ENCODE measurements around the gene CUL9. TPM values are rescaled to one million over a fixed set of nuclear protein-coding genes. Genes with fewer than 3 reads are reported as not detected.

CUL9 gene
- total RNA-seq, 4 donors from 2014 or later: 55.5 to 114 (median 85.5) TPM

- H3K27ac ChIP-seq: no peak overlapping the region
- no peaks in the 10 kb centered on the region for H3K4me1 ChIP-seq
- no peak overlapping the region for H3K4me3 ChIP-seq
- no peaks in the 10 kb centered on the region for H3K9me3 ChIP-seq
- DNase-seq: peak in 1 of 3 donors; percentile 38
- TF ChIP-seq POLR2A (IDR thresholded peaks at IDR 0.05) (no peak), CTCF (IDR thresholded peaks at IDR 0.05) (no peak)
- H3K36me3 ChIP-seq: peaks cover 0 to 21% (median 0%) of the 10 kb centered on the region in 3 donors
- no peaks in the 10 kb centered on the region for H3K27me3 ChIP-seq
Measured at GRCh38 chr6:43205849-43206248, 23.9 kb downstream of the CUL9 start.

- Histone ChIP-seq H3K4me1 (no peaks in the 10 kb centered on the region), H3K27ac (no peak overlapping the region), H3K36me3 (peaks cover 0 to 19% (median 0%) of the 10 kb centered on the region in 3 donors), H3K27me3 (no peaks in the 10 kb centered on the region), H3K9me3 (no peaks in the 10 kb centered on the region), H3K4me3 (no peak overlapping the region)
- DNase-seq: no peak
- TF ChIP-seq CTCF (IDR thresholded peaks at IDR 0.05) (no peak), POLR2A (IDR thresholded peaks at IDR 0.05) (no peak)
Measured at GRCh38 chr6:43207286-43207685, 25.3 kb downstream of the CUL9 start.

GRCh38 chr6:43211955-43212354 lies 30.0 kb downstream of the CUL9 start:
- Histone ChIP-seq H3K36me3 (peaks cover 0 to 38% (median 0%) of the 10 kb centered on the region in 3 donors), H3K27me3 (no peaks in the 10 kb centered on the region), H3K4me3 (no peak overlapping the region), H3K4me1 (no peaks in the 10 kb centered on the region), H3K9me3 (no peaks in the 10 kb centered on the region), H3K27ac (no peak overlapping the region)
- peak in 1 of 3 donors; percentile 5 for DNase-seq
- peak in 3 of 6 experiments; percentile 10 to 23 (median 17) for TF ChIP-seq CTCF (IDR thresholded peaks at IDR 0.05)
- TF ChIP-seq POLR2A (IDR thresholded peaks at IDR 0.05): no peak

- peaks cover 0 to 46% (median 0%) of the 10 kb centered on the region in 3 donors for H3K36me3 ChIP-seq
- H3K27me3 ChIP-seq: no peaks in the 10 kb centered on the region
- no peak for TF ChIP-seq POLR2A (IDR thresholded peaks at IDR 0.05)
- no peak for TF ChIP-seq CTCF (IDR thresholded peaks at IDR 0.05)
- DNase-seq: peak in 2 of 3 donors; percentile 11 to 14
- H3K4me3 ChIP-seq: no peak overlapping the region
- no peaks in the 10 kb centered on the region for H3K9me3 ChIP-seq
- no peaks in the 10 kb centered on the region for H3K4me1 ChIP-seq
- no peak overlapping the region for H3K27ac ChIP-seq
Measured at GRCh38 chr6:43213431-43213830, 31.4 kb downstream of the CUL9 start.

- no peaks in the 10 kb centered on the region for H3K4me1 ChIP-seq
- no peaks in the 10 kb centered on the region for H3K9me3 ChIP-seq
- H3K36me3 ChIP-seq: peaks cover 0 to 46% (median 0%) of the 10 kb centered on the region in 3 donors
- H3K27me3 ChIP-seq: no peaks in the 10 kb centered on the region
- H3K4me3 ChIP-seq: no peak overlapping the region
- TF ChIP-seq CTCF (IDR thresholded peaks at IDR 0.05): no peak
- TF ChIP-seq POLR2A (IDR thresholded peaks at IDR 0.05): no peak
- peak in 1 of 3 donors; percentile 36 for DNase-seq
- H3K27ac ChIP-seq: no peak overlapping the region
Measured at GRCh38 chr6:43215066-43215465, 33.1 kb downstream of the CUL9 start.

GRCh38 chr6:43216200-43216599 lies 34.2 kb downstream of the CUL9 start:
- no peaks in the 10 kb centered on the region for H3K4me1 ChIP-seq
- H3K36me3 ChIP-seq: peaks cover 0 to 56% (median 0%) of the 10 kb centered on the region in 3 donors
- H3K27ac ChIP-seq: no peak overlapping the region
- H3K9me3 ChIP-seq: no peaks in the 10 kb centered on the region
- no peak overlapping the region for H3K4me3 ChIP-seq
- DNase-seq: peak in 1 of 3 donors; percentile 23
- no peaks in the 10 kb centered on the region for H3K27me3 ChIP-seq
- TF ChIP-seq CTCF (IDR thresholded peaks at IDR 0.05) (no peak), POLR2A (IDR thresholded peaks at IDR 0.05) (no peak)

Measured in Peyer's patch (tissue), 4 donors.